HTERT RPE-1 (cell line): Measurements from ENCODE around the gene TANGO6.

ENCODE experiments used
- in situ Hi-C: fragments of 300-500 bp; cut with MboI; formaldehyde crosslinking; loops from 4 replicates; pipeline ENCODE4 v1.14.3; 2020; ENCODE audit warnings: low sequenced_read_pairs

The TANGO6 gene

GRCh38 chr16:69133373-69133954, 290.1 kb downstream of the TANGO6 start:
- in situ Hi-C loops = no loop called here
